ENCODE results near the gene TMEM69.
"Not testable (repeated sequence)": the region's sequence is repeated elsewhere in the genome, so short reads cannot be mapped to it uniquely, and the experiment has no call there.

The TMEM69 gene

DNA sequence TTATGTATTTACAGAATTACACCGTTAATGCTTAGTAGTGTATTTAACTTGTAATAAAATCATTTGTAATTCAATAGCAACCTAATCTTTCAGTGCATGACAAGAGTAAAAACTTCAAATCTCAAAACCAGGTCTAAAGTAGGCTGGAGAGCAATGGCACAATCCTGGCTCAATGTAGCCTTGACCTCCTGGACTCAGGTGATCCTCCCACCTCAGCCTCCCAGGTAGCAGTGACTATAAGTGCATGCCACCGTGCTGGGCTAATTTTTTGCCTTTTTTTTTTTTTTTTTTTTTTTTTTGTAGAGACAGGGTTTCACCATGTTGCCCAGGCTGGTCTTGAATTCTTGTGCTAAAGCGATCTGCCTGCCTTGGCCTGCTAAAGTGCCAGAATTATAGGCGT lies 51.2 kb downstream of the TMEM69 start:
- DNase-seq (ENCODE audit: low read depth, low spot score) = no peak

DNA sequence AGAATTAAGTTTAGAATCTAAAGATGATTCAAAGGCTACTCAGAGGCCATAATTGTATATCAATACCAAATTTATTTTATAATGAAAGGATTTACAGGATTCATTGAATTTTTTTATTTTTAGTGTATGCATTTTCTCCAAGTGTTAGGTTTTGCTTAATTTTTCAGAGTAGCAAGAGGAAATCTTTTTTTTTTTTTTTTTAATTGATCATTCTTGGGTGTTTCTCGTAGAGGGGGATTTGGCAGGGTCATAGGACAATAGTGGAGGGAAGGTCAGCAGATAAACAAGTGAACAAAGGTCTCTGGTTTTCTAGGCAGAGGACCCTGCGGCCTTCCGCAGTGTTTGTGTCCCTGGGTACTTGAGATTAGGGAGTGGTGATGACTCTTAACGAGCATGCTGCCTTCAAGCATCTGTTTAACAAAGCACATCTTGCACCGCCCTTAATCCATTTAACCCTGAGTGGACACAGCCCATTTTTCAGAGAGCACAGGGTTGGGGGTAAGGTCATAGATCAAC lies 51.7 kb downstream of the TMEM69 start:
- not testable (repeated sequence) for DNase-seq (ENCODE audit: low read depth, low spot score)

Measured in astrocyte of the hippocampus (primary cell).